GM12873 (cell line): ENCODE data around the gene TARS3.

Source experiments
- CTCF ChIP-seq: IDR thresholded peaks from 2 replicates; pipeline ENCODE4 v1.5.1; 2012; ENCODE audit warnings: low read depth, mild to moderate bottlenecking, moderate library complexity, low read length, control low read depth; ENCODE audit not compliant: insufficient read depth; ENCODE audit errors: missing control alignments

Gene TARS3

GRCh38 chr15:101604124-101604874, 120.0 kb downstream of the TARS3 start:
- no peak for TF ChIP-seq CTCF
